ENCODE data around the gene ZNF25.
"Not testable (repeated sequence)": the region's sequence is repeated elsewhere in the genome, so short reads cannot be mapped to it uniquely, and the experiment has no call there.

Gene ZNF25

DNA sequence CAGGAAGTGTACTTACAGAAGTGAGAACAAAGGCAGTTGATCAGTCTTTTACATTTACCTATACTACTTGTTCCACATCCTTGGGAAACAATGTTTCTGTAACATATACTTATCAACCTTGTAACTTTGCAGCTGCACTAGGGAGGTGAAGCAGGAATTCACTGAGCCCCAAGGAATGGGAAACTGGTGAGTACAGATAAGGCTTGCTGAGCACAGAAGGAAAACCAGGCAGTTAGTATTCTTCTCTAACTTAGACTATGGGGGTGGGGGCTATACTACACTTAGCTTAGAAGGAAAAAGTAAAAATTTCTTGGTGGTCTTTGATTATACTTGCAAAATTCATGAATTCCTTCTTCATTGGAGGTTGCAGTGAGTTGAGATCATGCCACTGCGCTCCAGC lies 27.1 kb upstream of the ZNF25 start:
- H3K4me3 ChIP-seq (replicated peaks; ENCODE audit: low read depth, low read length), result no peak overlapping the region
- no peak for DNase-seq (ENCODE audit: low read depth)
- TF ChIP-seq, protein P1, sequence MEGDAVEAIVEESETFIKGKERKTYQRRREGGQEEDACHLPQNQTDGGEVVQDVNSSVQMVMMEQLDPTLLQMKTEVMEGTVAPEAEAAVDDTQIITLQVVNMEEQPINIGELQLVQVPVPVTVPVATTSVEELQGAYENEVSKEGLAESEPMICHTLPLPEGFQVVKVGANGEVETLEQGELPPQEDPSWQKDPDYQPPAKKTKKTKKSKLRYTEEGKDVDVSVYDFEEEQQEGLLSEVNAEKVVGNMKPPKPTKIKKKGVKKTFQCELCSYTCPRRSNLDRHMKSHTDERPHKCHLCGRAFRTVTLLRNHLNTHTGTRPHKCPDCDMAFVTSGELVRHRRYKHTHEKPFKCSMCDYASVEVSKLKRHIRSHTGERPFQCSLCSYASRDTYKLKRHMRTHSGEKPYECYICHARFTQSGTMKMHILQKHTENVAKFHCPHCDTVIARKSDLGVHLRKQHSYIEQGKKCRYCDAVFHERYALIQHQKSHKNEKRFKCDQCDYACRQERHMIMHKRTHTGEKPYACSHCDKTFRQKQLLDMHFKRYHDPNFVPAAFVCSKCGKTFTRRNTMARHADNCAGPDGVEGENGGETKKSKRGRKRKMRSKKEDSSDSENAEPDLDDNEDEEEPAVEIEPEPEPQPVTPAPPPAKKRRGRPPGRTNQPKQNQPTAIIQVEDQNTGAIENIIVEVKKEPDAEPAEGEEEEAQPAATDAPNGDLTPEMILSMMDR (IDR thresholded peaks at IDR 0.05; ENCODE audit: low read length, missing control alignments), result no peak

GRCh38 chr10:38003026-38003425 lies 26.6 kb upstream of the ZNF25 start:
- H3K4me3 ChIP-seq (replicated peaks; ENCODE audit: low read depth, low read length), result no peak overlapping the region
- TF ChIP-seq, protein P1 (IDR thresholded peaks at IDR 0.05; ENCODE audit: low read length, missing control alignments), result no peak
- DNase-seq (ENCODE audit: low read depth), result no peak

- not testable (repeated sequence) for DNase-seq (ENCODE audit: low read depth); H3K4me3 ChIP-seq (replicated peaks; ENCODE audit: low read depth, low read length)
Observed at GRCh38 chr10:38000474-38000873, 24.0 kb upstream of the ZNF25 start.

GRCh38 chr10:37998920-37999319 lies 22.5 kb upstream of the ZNF25 start:
- not testable (repeated sequence) for H3K4me3 ChIP-seq (replicated peaks; ENCODE audit: low read depth, low read length); DNase-seq (ENCODE audit: low read depth)

DNA sequence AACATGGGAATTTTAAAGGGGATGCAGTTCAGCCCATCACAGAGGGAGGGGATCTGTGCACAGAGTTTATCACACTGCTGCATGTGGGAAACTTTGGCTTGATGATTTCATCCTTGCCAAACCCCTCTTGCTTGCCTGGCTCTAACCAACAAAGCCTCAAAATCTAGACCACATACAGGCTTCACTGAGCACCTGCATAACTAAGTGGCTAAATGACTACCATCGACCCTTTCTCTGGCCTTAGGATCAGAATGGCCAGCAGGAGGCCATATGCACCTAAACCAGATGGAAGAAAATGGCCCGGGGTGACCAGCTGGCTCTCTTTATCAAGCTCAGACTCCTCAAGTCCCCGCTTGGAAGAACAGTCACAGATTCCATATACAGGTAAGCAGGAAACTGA lies 15.6 kb upstream of the ZNF25 start:
- TF ChIP-seq, protein P1 (IDR thresholded peaks at IDR 0.05; ENCODE audit: low read length, missing control alignments), result no peak
- DNase-seq (ENCODE audit: low read depth), result no peak
- H3K4me3 ChIP-seq (replicated peaks; ENCODE audit: low read depth, low read length), result no peak overlapping the region

DNA sequence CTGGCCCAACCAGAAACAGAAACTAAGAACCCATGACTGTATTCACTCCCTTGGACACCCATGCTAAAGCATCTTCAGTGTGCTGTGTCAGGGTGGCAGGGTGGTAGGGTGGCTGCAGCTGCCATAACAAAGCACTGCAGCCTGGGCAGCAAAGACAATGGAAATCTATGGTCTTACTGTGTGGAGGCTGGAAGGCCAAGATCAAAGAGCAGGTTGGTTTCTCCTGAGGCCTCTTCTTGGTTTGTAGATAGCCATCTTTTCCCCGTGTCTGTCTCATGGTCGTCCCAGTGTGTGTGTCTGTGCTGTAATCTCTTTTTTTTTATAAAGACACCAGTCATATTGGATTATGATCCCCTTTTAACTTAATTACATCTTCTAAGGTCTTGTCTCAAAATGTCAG lies 15.2 kb upstream of the ZNF25 start:
- TF ChIP-seq, protein P1 (IDR thresholded peaks at IDR 0.05; ENCODE audit: low read length, missing control alignments), result no peak
- no peak overlapping the region for H3K4me3 ChIP-seq (replicated peaks; ENCODE audit: low read depth, low read length)
- no peak for DNase-seq (ENCODE audit: low read depth)

GRCh38 chr10:37976880-37977203 lies 395 bp upstream of the ZNF25 start:
- TF ChIP-seq, protein P1 (IDR thresholded peaks at IDR 0.05; ENCODE audit: low read length, missing control alignments), result no peak
- peak overlapping the region; percentile 82 for H3K4me3 ChIP-seq (replicated peaks; ENCODE audit: low read depth, low read length)
- no peak for DNase-seq (ENCODE audit: low read depth)

DNA sequence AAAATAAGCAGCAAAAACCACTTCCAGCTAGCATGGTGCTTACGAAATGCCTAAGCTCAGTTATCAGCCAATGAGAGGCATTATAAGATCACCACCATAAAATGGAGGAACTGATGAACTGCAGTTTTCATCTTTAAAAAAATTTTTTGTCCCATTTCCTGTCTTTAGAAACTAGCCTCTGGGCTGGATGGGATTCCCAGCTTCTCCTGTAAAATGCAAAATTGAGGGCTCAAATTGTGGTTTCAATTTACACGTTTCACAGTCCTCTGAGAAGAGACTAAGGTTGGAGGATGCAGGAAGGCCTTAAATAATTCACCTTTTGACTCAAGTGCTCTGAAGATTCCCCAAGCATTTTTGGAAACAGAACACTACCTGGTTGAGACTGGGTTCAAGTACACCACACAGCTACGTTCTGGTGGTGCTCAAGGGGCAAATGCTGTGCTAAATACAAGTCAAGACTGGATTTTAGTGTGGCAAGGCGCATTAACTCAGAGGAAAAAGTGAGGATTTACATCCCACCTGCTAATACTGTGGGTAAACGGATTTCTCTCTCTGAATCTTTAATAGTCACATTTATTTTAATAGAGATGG lies 951 bp downstream of the ZNF25 start:
- no peak for DNase-seq (ENCODE audit: low read depth)
- H3K4me3 ChIP-seq (replicated peaks; ENCODE audit: low read depth, low read length), result peak overlapping the region; percentile 82
- TF ChIP-seq, protein P1 (IDR thresholded peaks at IDR 0.05; ENCODE audit: low read length, missing control alignments), result no peak
